Measurements from ENCODE around the gene TNS1.

TNS1 gene

DNA sequence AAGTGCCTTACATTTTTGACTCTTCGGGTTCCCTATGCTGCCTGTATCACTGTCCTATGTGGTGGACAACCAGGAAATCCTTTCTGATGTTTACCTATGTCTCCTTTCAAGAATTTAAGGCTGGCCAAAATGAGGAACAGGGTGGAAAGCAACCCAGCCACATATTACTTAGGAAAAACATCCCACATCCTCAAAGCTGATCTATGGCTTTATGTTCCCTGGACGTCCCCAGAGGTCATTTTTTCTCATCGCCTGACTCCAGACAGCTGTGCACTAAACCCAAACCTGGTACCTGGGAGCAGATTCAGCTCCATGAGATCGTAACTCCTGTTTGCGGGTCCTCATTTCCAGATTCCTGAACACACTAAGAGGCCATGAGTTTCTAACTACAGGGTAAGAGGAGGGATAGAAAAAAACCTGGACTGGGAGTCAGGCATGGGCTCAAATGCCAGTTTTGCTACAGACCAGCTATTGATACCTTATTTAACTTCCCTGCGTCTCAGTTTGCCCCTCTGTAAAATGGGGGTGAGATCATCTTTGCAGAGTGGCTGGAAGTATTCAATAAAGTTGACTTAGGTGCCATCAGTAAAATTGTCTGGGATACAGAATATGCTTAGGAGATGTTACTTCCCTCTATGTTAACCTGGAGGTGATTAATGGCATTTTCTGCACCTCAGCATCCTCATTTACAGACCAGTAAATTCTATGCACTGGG is 70.8 kb downstream of the TNS1 start:
- Histone ChIP-seq H3K9ac (ENCODE audit: low read depth, low read length) (no peak overlapping the region), H3K27me3 (ENCODE audit: control insufficient read depth, insufficient read depth, low read length) (no peaks in the 10 kb centered on the region), H3K9me3 (ENCODE audit: control insufficient read depth, insufficient read depth, low read length) (no peaks in the 10 kb centered on the region), H3K36me3 (ENCODE audit: control insufficient read depth, insufficient read depth, low read length) (no peaks in the 10 kb centered on the region), H3K4me1 (ENCODE audit: control insufficient read depth, insufficient read depth, low read length) (peaks cover 11% of the 10 kb centered on the region), H3K4me3 (ENCODE audit: low read depth, low read length) (no peak overlapping the region)

DNA sequence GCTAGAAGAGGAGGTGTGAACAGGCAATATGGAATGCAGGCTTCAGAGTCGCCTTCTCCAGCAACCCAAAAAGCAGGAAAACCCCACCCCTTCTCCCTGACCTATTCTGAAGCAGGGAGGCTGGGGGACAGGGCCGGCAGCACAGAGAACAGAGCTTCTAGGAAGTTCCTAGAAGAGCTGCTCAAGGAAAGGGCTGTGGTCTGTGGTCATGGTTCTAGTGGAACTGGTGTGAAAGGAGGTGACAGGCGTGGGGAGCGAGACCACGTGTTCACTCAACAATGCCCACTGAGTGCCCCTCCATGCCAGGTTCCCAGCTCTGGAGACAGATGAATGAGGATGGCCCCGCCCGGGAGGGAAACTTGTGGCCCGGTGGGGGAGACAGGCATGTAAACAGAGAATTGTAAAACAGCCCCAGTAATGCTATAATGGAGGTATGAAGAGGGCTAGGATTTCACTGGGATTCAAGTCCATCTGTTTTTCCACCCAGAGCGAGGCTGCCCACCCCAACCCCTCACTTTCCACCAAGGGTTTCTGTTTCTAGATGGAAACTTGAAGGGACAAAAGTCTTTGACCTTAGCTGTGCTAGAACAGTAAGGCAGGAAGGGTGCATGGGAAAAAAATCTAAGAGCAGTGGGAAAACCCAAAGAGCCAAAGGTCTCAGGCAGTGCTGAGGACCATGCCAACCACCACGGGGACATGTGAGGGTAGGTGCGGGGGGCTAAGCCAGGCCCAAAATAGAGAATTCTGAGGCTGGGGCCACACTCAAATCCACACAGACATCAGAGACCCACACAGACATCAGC is 71.8 kb downstream of the TNS1 start:
- Histone ChIP-seq H3K27me3 (ENCODE audit: control insufficient read depth, insufficient read depth, low read length) (no peaks in the 10 kb centered on the region), H3K4me1 (ENCODE audit: control insufficient read depth, insufficient read depth, low read length) (peaks cover 8% of the 10 kb centered on the region), H3K36me3 (ENCODE audit: control insufficient read depth, insufficient read depth, low read length) (no peaks in the 10 kb centered on the region), H3K4me3 (ENCODE audit: low read depth, low read length) (no peak overlapping the region), H3K9ac (ENCODE audit: low read depth, low read length) (no peak overlapping the region), H3K9me3 (ENCODE audit: control insufficient read depth, insufficient read depth, low read length) (no peaks in the 10 kb centered on the region)

DNA sequence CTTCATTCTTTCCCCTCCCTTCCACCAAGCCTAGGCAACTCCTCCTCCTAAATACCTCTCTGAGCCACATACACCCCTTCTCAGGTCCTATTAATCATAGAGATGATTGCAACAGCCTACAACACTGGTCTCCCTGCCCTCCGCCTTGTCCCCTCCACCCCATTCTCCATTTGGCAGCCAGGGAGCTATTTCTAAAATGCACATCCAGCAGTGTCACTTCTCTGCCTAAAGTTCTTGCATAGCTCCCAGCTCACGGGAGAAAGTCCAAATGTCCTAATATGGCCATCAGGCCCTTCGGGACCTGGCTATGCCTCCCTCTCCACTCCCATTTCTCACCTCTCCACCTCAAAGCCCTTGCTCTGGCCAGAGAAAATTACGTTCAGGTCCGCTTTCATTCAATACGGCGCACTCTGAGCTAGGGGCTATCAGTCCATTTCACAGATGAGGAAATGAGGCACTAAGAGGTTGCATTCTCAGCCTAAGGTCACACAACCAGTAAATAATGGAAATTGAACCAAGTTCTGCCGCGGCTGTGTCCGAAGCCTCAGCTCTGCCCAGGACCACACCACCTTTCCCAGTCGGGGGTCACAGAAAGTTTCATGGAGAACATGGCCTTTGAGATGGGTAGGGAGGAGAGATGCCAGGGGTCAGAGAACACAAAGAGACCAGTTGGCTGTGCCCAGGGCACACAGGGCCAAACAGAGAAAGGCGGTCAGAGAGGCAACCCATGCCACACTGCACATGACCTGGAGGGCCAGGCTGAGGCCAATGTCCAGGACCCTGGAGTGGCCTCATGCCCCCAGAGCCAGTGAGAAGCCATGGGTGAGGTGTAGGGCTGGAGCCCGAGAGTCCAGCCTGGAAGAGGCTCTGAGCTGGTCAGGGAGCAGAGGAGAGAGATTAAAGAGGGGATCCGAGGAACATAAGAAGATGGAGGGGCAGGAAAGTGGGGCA is 72.8 kb downstream of the TNS1 start:
- peaks cover 6% of the 10 kb centered on the region for H3K4me1 ChIP-seq (ENCODE audit: control insufficient read depth, insufficient read depth, low read length)
- H3K9ac ChIP-seq (ENCODE audit: low read depth, low read length): no peak overlapping the region
- H3K9me3 ChIP-seq (ENCODE audit: control insufficient read depth, insufficient read depth, low read length): no peaks in the 10 kb centered on the region
- no peaks in the 10 kb centered on the region for H3K27me3 ChIP-seq (ENCODE audit: control insufficient read depth, insufficient read depth, low read length)
- no peaks in the 10 kb centered on the region for H3K36me3 ChIP-seq (ENCODE audit: control insufficient read depth, insufficient read depth, low read length)
- H3K4me3 ChIP-seq (ENCODE audit: low read depth, low read length): no peak overlapping the region

DNA sequence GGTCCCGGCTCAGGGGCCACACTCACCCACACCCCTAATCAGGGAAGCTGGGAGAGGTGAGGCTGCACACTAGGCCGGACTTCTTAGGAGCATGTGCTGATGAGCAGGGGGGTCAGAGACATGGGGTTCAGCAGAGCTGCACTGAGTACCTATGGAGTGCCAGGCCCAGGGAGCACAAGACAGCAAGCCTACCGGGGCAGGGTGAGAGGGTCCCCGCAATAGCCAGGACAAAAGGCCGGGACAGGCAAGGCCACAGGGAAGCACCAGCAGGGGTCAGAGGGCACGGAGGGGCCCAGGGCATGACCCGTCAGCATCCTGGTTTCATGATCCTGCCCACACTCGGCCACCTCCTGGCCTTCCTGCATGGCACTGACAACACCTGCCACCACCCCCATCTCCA is 73.5 kb downstream of the TNS1 start:
- no peaks in the 10 kb centered on the region for H3K4me1 ChIP-seq (ENCODE audit: control insufficient read depth, insufficient read depth, low read length)

DNA sequence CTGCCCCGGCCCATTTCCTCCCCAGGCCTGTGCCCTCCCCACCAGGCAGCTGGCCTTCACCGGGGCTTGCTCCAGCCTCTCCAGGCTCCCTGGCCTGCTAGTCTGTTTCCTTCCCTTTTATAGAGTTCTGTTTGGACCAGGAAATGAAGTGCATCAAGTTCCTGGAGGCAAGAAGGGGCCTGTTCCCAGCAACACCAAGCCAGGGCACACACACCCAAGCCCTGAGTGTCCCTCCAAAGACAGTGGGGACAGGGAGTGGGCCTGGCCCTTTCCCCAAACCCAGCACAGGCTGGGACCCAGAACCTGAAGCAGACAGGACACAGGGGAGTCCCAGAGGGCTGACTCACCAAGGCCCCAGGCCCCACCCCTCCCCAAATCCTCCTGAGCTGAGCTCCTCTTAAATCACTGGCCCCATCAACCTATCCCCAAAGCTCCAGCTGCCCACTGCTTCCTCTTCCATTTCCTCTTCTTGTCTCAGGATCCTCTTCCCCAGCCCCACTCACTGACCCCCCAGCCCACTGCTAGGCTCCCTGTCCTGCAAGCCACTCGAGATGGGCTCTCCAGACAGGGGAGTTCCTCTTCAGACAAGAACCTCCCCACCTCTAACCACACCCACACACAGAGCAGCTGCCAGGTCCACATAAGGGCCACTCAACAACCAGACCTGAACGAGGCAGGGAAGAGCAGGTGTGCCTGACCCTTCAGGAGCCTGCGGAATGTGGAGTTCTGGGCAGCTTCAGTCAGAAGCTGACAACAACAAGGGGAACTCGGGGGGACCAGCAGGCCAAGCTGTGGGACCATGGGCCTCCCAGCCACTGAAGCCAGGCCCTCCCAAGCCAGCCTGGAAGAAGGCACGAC is 74.2 kb downstream of the TNS1 start:
- Histone ChIP-seq H3K4me1 (ENCODE audit: control insufficient read depth, insufficient read depth, low read length) (no peaks in the 10 kb centered on the region), H3K9me3 (ENCODE audit: control insufficient read depth, insufficient read depth, low read length) (no peaks in the 10 kb centered on the region), H3K36me3 (ENCODE audit: control insufficient read depth, insufficient read depth, low read length) (no peaks in the 10 kb centered on the region), H3K27me3 (ENCODE audit: control insufficient read depth, insufficient read depth, low read length) (no peaks in the 10 kb centered on the region), H3K9ac (ENCODE audit: low read depth, low read length) (no peak overlapping the region), H3K4me3 (ENCODE audit: low read depth, low read length) (no peak overlapping the region)

More for the DNA sequence above, 73.5 kb downstream of the TNS1 start:
- no peaks in the 10 kb centered on the region for H3K27me3 ChIP-seq (ENCODE audit: control insufficient read depth, insufficient read depth, low read length)
- no peak overlapping the region for H3K9ac ChIP-seq (ENCODE audit: low read depth, low read length)
- H3K36me3 ChIP-seq (ENCODE audit: control insufficient read depth, insufficient read depth, low read length): no peaks in the 10 kb centered on the region
- H3K9me3 ChIP-seq (ENCODE audit: control insufficient read depth, insufficient read depth, low read length): no peaks in the 10 kb centered on the region
- no peak overlapping the region for H3K4me3 ChIP-seq (ENCODE audit: low read depth, low read length)

DNA sequence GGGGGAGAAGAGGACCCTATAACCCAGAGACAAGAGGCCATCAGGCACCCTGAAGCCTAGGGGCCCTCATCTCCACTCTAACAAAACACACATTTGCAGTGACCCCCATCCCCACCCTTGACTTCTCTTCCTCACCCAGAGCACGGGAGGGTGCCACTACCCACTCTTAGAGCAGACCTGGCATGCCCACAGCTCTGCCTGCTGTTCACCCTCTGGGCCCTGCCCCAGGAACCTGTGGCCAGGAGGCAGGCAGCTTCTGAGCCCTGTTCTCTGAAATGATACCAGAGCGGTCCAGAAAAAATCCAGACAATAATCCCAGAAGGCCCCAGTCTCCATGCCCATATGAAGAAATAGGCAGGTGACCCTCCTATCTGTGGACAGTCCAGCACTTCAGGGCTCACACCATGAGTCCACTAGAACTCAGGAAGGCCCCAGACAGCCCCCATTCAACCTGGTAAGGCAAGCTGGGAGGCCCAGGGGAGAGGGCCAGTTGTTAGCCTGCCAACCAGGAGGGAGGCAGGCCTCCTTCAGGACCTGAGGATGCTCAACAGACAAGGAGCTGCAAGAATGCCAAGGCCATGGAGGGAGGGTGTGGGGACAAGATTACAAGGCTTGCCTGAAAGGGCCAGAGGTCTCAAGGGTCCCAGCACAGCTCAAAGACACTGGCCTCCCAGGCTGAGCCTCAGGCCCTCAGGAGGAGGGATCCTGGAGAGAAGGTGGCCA is 75.0 kb downstream of the TNS1 start:
- Histone ChIP-seq H3K36me3 (ENCODE audit: control insufficient read depth, insufficient read depth, low read length) (no peaks in the 10 kb centered on the region), H3K9ac (ENCODE audit: low read depth, low read length) (no peak overlapping the region), H3K4me1 (ENCODE audit: control insufficient read depth, insufficient read depth, low read length) (no peaks in the 10 kb centered on the region), H3K27me3 (ENCODE audit: control insufficient read depth, insufficient read depth, low read length) (no peaks in the 10 kb centered on the region), H3K9me3 (ENCODE audit: control insufficient read depth, insufficient read depth, low read length) (no peaks in the 10 kb centered on the region), H3K4me3 (ENCODE audit: low read depth, low read length) (no peak overlapping the region)

DNA sequence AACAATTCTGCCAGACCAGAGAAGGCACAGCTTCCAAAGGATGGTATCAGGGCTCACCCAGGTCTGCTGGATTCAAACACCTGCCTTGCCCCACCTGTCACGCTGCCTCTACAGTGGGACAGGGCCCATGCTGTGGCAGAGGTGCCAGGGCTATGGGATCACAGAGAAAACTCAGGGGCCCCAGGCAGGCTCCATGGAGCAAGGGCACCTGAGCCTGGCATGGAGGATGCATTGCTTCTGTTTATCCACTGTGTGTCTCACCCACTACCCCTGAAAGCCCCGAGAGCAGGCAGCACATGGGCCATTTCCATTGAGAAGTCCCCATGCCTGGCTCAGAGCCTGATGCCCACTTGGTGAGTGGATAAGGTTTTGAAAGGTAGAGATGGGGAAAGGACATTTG is 76.0 kb downstream of the TNS1 start:
- H3K9ac ChIP-seq (ENCODE audit: low read depth, low read length): no peak overlapping the region
- H3K9me3 ChIP-seq (ENCODE audit: control insufficient read depth, insufficient read depth, low read length): no peaks in the 10 kb centered on the region
- H3K4me3 ChIP-seq (ENCODE audit: low read depth, low read length): no peak overlapping the region
- H3K36me3 ChIP-seq (ENCODE audit: control insufficient read depth, insufficient read depth, low read length): no peaks in the 10 kb centered on the region
- H3K4me1 ChIP-seq (ENCODE audit: control insufficient read depth, insufficient read depth, low read length): peaks cover 3% of the 10 kb centered on the region
- H3K27me3 ChIP-seq (ENCODE audit: control insufficient read depth, insufficient read depth, low read length): no peaks in the 10 kb centered on the region

DNA sequence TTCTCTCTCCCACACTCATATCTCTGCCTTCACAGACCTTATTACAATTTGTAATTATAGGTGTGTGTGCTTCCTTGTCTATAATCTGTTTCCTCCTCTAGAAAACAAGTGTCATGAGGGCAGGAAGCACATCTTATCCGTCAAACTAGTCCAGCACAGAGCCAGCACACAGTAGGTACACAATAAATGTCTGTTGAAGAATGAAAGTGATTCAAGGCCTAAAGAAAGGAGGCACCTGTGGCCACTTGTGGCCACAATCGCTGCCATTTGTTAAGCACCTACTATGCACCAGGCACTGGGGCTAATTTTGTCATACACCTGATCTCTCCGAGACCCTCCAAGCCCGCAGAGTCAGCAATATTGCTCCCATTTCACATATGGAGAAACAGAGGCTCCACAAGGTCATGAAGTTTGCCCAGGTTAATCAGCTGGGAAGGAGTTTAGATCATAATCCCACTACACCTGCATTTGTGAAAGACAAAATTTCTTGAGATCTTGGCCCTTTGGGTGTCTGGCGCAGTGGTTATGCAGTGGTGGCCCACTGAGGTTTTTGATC is 78.4 kb downstream of the TNS1 start:
- Histone ChIP-seq H3K9ac (ENCODE audit: low read depth, low read length) (no peak overlapping the region), H3K4me1 (ENCODE audit: control insufficient read depth, insufficient read depth, low read length) (peaks cover 6% of the 10 kb centered on the region), H3K36me3 (ENCODE audit: control insufficient read depth, insufficient read depth, low read length) (no peaks in the 10 kb centered on the region), H3K4me3 (ENCODE audit: low read depth, low read length) (no peak overlapping the region), H3K9me3 (ENCODE audit: control insufficient read depth, insufficient read depth, low read length) (no peaks in the 10 kb centered on the region), H3K27me3 (ENCODE audit: control insufficient read depth, insufficient read depth, low read length) (no peaks in the 10 kb centered on the region)

DNA sequence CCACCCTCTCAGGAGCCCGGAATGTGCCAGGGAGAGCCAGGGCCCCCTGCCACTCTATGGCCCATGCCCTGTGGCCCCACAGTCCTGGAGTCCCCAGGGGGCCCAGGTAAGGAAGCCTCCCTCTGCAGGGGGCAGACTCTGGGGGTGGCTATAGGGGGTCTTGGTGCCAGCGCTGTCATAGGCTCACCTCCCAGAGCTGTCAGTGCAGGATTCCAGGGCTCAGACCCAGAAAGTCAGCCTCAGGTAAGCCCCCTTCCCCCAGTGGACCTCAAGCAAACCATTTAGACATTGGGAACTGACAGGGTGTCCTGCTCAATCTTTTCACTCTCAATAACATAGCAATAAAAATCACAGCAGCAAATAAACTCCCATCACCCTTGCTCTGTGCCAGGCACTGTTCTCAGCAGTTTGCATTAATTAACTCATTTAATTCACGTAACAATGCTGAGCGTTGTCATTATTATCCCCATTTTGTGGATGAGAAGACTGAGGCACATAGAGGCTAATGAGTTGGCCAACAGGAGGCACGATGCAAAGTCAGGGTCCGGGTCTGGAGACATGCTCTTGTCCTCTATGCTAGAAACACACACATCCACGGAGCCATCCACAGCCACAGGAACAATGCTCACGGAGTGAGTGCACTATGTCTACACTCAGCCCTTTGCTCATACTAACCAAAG is 79.6 kb downstream of the TNS1 start:
- H3K27me3 ChIP-seq (ENCODE audit: control insufficient read depth, insufficient read depth, low read length): no peaks in the 10 kb centered on the region
- H3K4me1 ChIP-seq (ENCODE audit: control insufficient read depth, insufficient read depth, low read length): peaks cover 8% of the 10 kb centered on the region
- no peak overlapping the region for H3K4me3 ChIP-seq (ENCODE audit: low read depth, low read length)
- H3K9me3 ChIP-seq (ENCODE audit: control insufficient read depth, insufficient read depth, low read length): no peaks in the 10 kb centered on the region
- H3K36me3 ChIP-seq (ENCODE audit: control insufficient read depth, insufficient read depth, low read length): no peaks in the 10 kb centered on the region
- no peak overlapping the region for H3K9ac ChIP-seq (ENCODE audit: low read depth, low read length)

Data from iPS-15b (cell line).